ENCODE results near the gene ARID1A. TPM values are rescaled to one million over a fixed set of nuclear protein-coding genes. Genes with fewer than 3 reads are reported as not detected.

ARID1A gene
- total RNA-seq, 2 experiments from 2014 or later: 55.2 to 123 TPM

- peaks cover 81% of the 10 kb centered on the region for H3K36me3 ChIP-seq (ENCODE audit: insufficient read depth, low read length)
- CTCF ChIA-PET (ENCODE audit: unreplicated experiment): no interaction called here
- no peak overlapping the region for H3K27ac ChIP-seq (ENCODE audit: low read depth, low read length, poor library complexity, severe bottlenecking)
Measured at GRCh38 chr1:26781206-26781825, 85.5 kb downstream of the ARID1A start.

GRCh38 chr1:26782521-26783212 lies 86.9 kb downstream of the ARID1A start:
- ChIA-PET POLR2A (no interaction called here), CTCF (ENCODE audit: unreplicated experiment) (no interaction called here)
- TF ChIP-seq CTCF (conservative IDR thresholded peaks at IDR 0.05; ENCODE audit: low read length): no peak
- TF ChIP-seq EZH2phosphoT487 (IDR thresholded peaks at IDR 0.05; ENCODE audit: borderline replicate concordance, low read depth, low read length): no peak
- peak overlapping the region; percentile 0 for H3K27ac ChIP-seq (ENCODE audit: low read depth, low read length, poor library complexity, severe bottlenecking)
- no peak overlapping the region for H3K4me2 ChIP-seq (ENCODE audit: low read length)
- no peaks in the 10 kb centered on the region for H3K79me2 ChIP-seq (ENCODE audit: insufficient read depth, low read depth, low read length)
- BruUV-seq (replicated peaks): no TSS peak
- H3K36me3 ChIP-seq (ENCODE audit: insufficient read depth, low read length): peaks cover 68% of the 10 kb centered on the region
- H3K4me1 ChIP-seq (ENCODE audit: insufficient read depth, low read length, poor library complexity, severe bottlenecking): peaks cover 24% of the 10 kb centered on the region
- H2AFZ ChIP-seq (ENCODE audit: low read length): no peak overlapping the region
- intact Hi-C loops (cut with micrococcal nuclease; ENCODE audit: unreplicated experiment): no loop called here
- no peaks in the 10 kb centered on the region for H4K20me1 ChIP-seq (ENCODE audit: insufficient read depth, low read length)
- H3K9me3 ChIP-seq (ENCODE audit: low read length): no peaks in the 10 kb centered on the region
- H3K9me2 ChIP-seq (ENCODE audit: insufficient read depth, low read length): no peaks in the 10 kb centered on the region
- H3K4me3 ChIP-seq (ENCODE audit: low read depth, low read length, poor library complexity, severe bottlenecking): no peak overlapping the region
- DNase-seq (ENCODE audit: low spot score): no peak

More at GRCh38 chr1:26781206-26781825, 85.5 kb downstream of the ARID1A start:
- intact Hi-C loops (cut with micrococcal nuclease; ENCODE audit: unreplicated experiment): no loop called here
- Histone ChIP-seq H4K20me1 (ENCODE audit: insufficient read depth, low read length) (no peaks in the 10 kb centered on the region), H3K4me3 (ENCODE audit: low read depth, low read length, poor library complexity, severe bottlenecking) (no peak overlapping the region), H3K9me2 (ENCODE audit: insufficient read depth, low read length) (no peaks in the 10 kb centered on the region), H2AFZ (ENCODE audit: low read length) (no peak overlapping the region), H3K79me2 (ENCODE audit: insufficient read depth, low read depth, low read length) (no peaks in the 10 kb centered on the region), H3K4me1 (ENCODE audit: insufficient read depth, low read length, poor library complexity, severe bottlenecking) (peaks cover 12% of the 10 kb centered on the region), H3K9me3 (ENCODE audit: low read length) (no peaks in the 10 kb centered on the region), H3K4me2 (ENCODE audit: low read length) (no peak overlapping the region)
- TSS peak; percentile 59 for BruUV-seq (replicated peaks)
- POLR2A ChIA-PET: interaction anchor here (0.7 to 0.8 kb wide), 2 partner anchors 22 to 36 kb away, joined by 3 read pairs; no protein-coding TSS in a partner anchor
- no peak for TF ChIP-seq CTCF (conservative IDR thresholded peaks at IDR 0.05; ENCODE audit: low read length)
- TF ChIP-seq EZH2phosphoT487 (IDR thresholded peaks at IDR 0.05; ENCODE audit: borderline replicate concordance, low read depth, low read length): no peak
- DNase-seq (ENCODE audit: low spot score): no peak

GRCh38 chr1:26783646-26784022 lies 87.8 kb downstream of the ARID1A start:
- no peaks in the 10 kb centered on the region for H3K9me3 ChIP-seq (ENCODE audit: low read length)
- no TSS peak for BruUV-seq (replicated peaks)
- no peak overlapping the region for H3K4me3 ChIP-seq (ENCODE audit: low read depth, low read length, poor library complexity, severe bottlenecking)
- TF ChIP-seq CTCF (conservative IDR thresholded peaks at IDR 0.05; ENCODE audit: low read length) (no peak), EZH2phosphoT487 (IDR thresholded peaks at IDR 0.05; ENCODE audit: borderline replicate concordance, low read depth, low read length) (no peak)
- CTCF ChIA-PET (ENCODE audit: unreplicated experiment): interaction anchor here (0.6 kb wide), 1 partner anchor 76 kb away, joined by 3 read pairs; no protein-coding TSS in a partner anchor
- no peaks in the 10 kb centered on the region for H3K9me2 ChIP-seq (ENCODE audit: insufficient read depth, low read length)
- no peak overlapping the region for H2AFZ ChIP-seq (ENCODE audit: low read length)
- H3K27ac ChIP-seq (ENCODE audit: low read depth, low read length, poor library complexity, severe bottlenecking): no peak overlapping the region
- H3K4me1 ChIP-seq (ENCODE audit: insufficient read depth, low read length, poor library complexity, severe bottlenecking): peaks cover 29% of the 10 kb centered on the region
- POLR2A ChIA-PET: no interaction called here
- no peaks in the 10 kb centered on the region for H4K20me1 ChIP-seq (ENCODE audit: insufficient read depth, low read length)
- no peaks in the 10 kb centered on the region for H3K79me2 ChIP-seq (ENCODE audit: insufficient read depth, low read depth, low read length)
- intact Hi-C loops (cut with micrococcal nuclease; ENCODE audit: unreplicated experiment): no loop called here
- peaks cover 58% of the 10 kb centered on the region for H3K36me3 ChIP-seq (ENCODE audit: insufficient read depth, low read length)
- no peak overlapping the region for H3K4me2 ChIP-seq (ENCODE audit: low read length)
- DNase-seq (ENCODE audit: low spot score): no peak

Measured in OCI-LY7 (cell line).